Uterus (tissue), 2 donors: ENCODE measurements around the gene CCR2.

ENCODE experiments used
- CTCF ChIP-seq, 4 experiments: fragments of 200-600 bp in 2 of 4; fragments of 450-650 bp in 2 of 4; sonication (generic) in 2 of 4; IDR thresholded peaks; one replicate each; pipeline ENCODE4 v1.5.1; 2016 to 2019; ENCODE audit warnings: antibody characterized with exemption in 4 of 4, mild to moderate bottlenecking in 2 of 4, moderate library complexity in 1 of 4
- POLR2A ChIP-seq, 2 donors: fragments of 450-650 bp; IDR thresholded peaks; one replicate each; pipeline ENCODE4 v1.6.1; 2016; ENCODE audit warnings: antibody characterized with exemption in 2 of 2, mild to moderate bottlenecking in 1 of 2, moderate library complexity in 1 of 2

GRCh38 chr3:46338840-46339239 lies 15.1 kb upstream of the CCR2 start:
- TF ChIP-seq CTCF (IDR thresholded peaks at IDR 0.05): no peak
- no peak for TF ChIP-seq POLR2A (IDR thresholded peaks at IDR 0.05)
